Stimulated activated CD4-positive, alpha-beta T cell treated with anti-CD3 and anti-CD28 coated beads, Interleukin-12 subunit alpha, Interleukin-12 subunit beta, amount 100 ng/mL, for 48 hours (primary cell): Measurements from ENCODE around the gene NUDT17.
"Not testable (repeated sequence)": the region's sequence is repeated elsewhere in the genome, so short reads cannot be mapped to it uniquely, and the experiment has no call there.

Experiments used
- DNase-seq, 3 donors: peaks; one replicate each; pipeline ENCODE4 v3.0.0-alpha.2; 2020; ENCODE audit warnings: low read depth in 2 of 3, low spot score in 1 of 3

Gene NUDT17

GRCh38 chr1:145845514-145846161 lies at the start of gene NUDT17:
NUDT17 (plus strand) TSS chr1:145845630; CDS start chr1:145845641, 11 bp downstream.
- DNase-seq: peak in 2 of 3 donors; percentile 74 to 75

GRCh38 chr1:145796753-145797152 lies 48.7 kb upstream of the NUDT17 start:
- no peak for DNase-seq

- no peak for DNase-seq
Measured at GRCh38 chr1:145799806-145800205, 45.6 kb upstream of the NUDT17 start.

- no peak for DNase-seq
Measured at GRCh38 chr1:145804235-145805045, 41.0 kb upstream of the NUDT17 start.

- no peak for DNase-seq
Measured at GRCh38 chr1:145805057-145805456, 40.4 kb upstream of the NUDT17 start.

- DNase-seq: no peak
Measured at GRCh38 chr1:145806408-145806807, 39.0 kb upstream of the NUDT17 start.

GRCh38 chr1:145806844-145807243 lies 38.6 kb upstream of the NUDT17 start:
- DNase-seq: no peak

- DNase-seq: not testable (repeated sequence)
Measured at GRCh38 chr1:145812977-145813810, 32.2 kb upstream of the NUDT17 start.

GRCh38 chr1:145818095-145818494 lies 27.3 kb upstream of the NUDT17 start:
- DNase-seq: not testable (repeated sequence)

- DNase-seq: not testable (repeated sequence)
Measured at GRCh38 chr1:145822779-145823331, 22.6 kb upstream of the NUDT17 start.

GRCh38 chr1:145823565-145824498 lies 21.6 kb upstream of the NUDT17 start, which contains the start of the genes POLR3C and RNF115:
POLR3C (plus strand) TSS chr1:145824200; CDS start chr1:145825777, 1,577 bp downstream.
RNF115 (minus strand) TSS chr1:145824095; CDS start chr1:145823873, 222 bp downstream.
- DNase-seq: peak; percentile 60 to 76 (median 71)

- DNase-seq: no peak
Measured at GRCh38 chr1:145824499-145824842, 21.0 kb upstream of the NUDT17 start.

GRCh38 chr1:145826030-145826429 lies 19.4 kb upstream of the NUDT17 start:
- no peak for DNase-seq

- no peak for DNase-seq
Measured at GRCh38 chr1:145827966-145828365, 17.5 kb upstream of the NUDT17 start.

GRCh38 chr1:145828367-145829026 lies 16.9 kb upstream of the NUDT17 start:
- DNase-seq: no peak

GRCh38 chr1:145830810-145831209 lies 14.6 kb upstream of the NUDT17 start:
- not testable (repeated sequence) for DNase-seq

- DNase-seq: no peak
Measured at GRCh38 chr1:145837656-145838055, 7.8 kb upstream of the NUDT17 start.

GRCh38 chr1:145843031-145843430 lies 2.4 kb upstream of the NUDT17 start:
- no peak for DNase-seq

- peak in 1 of 3 donors; percentile 10 for DNase-seq
Measured at GRCh38 chr1:145845144-145845513, 301 bp upstream of the NUDT17 start.
